Endothelial cell of umbilical vein (primary cell): ENCODE data around the gene ILKAP. TPM values are rescaled to one million over a fixed set of nuclear protein-coding genes. Genes with fewer than 3 reads are reported as not detected.

Experiments
- Bru-seq: library from RNA; stranded (reverse); fragments of 400-500 nt; gene quantifications from one replicate; lab custom pipeline; 2021; lab: Mats Ljungman, UMichigan
- BruChase-seq, 2 experiments: library from RNA; stranded (reverse); fragments of 400-500 nt; gene quantifications; one replicate each; lab custom pipeline; 2021; lab: Mats Ljungman, UMichigan
- BruUV-seq: library from RNA; stranded (reverse); fragments of 400-500 nt; replicated peaks from 2 replicates; lab custom pipeline; 2021; lab: Mats Ljungman, UMichigan
- CTCF ChIA-PET: fragments of 300-600, 350-600 bp; sonication (Branson Sonifier 250); formaldehyde crosslinking; loops from one replicate; lab custom pipeline; 2021; ENCODE audit warnings: antibody characterized with exemption, inconsistent platforms; lab: Charles Lee
- POLR2A ChIA-PET: fragments of 300-600, 350-600 bp; sonication (Branson Sonifier 250); formaldehyde crosslinking; loops from one replicate; lab custom pipeline; 2021; ENCODE audit warnings: antibody characterized with exemption, inconsistent platforms; lab: Charles Lee
- DNase-seq: peaks from one replicate; pipeline ENCODE4 v3.0.0-alpha.2; 2011; ENCODE audit warnings: low read depth, low spot score
- FAIRE-seq: peaks from 2 replicates; lab custom pipeline; 2011; peaks lifted over from hg19 to GRCh38; lab: Jason Lieb, UNC
- H2AFZ ChIP-seq: 2 replicates; pipeline ENCODE4 v1.6.0; 2012; ENCODE audit warnings: low read depth, low read length, control low read depth, inconsistent platforms
- H3K27ac ChIP-seq: 2 replicates; pipeline ENCODE4 v1.5.1; 2011; ENCODE audit warnings: low read depth, mild to moderate bottlenecking, control low read depth, low read length, moderate library complexity; ENCODE audit not compliant: insufficient read depth
- H3K27me3 ChIP-seq, 2 experiments: 2 replicates each; pipeline versions ENCODE4 v1.6.0 to v1.6.1; 2011; ENCODE audit warnings: low read length in 2 of 2, mixed read lengths in 1 of 2; ENCODE audit not compliant: control insufficient read depth in 2 of 2, insufficient read depth in 2 of 2
- H3K36me3 ChIP-seq, 2 experiments: 2 replicates in 1 of 2; 3 replicates in 1 of 2; pipeline ENCODE4 v1.5.1; 2011; ENCODE audit warnings: low read length in 2 of 2, mild to moderate bottlenecking in 1 of 2, moderate library complexity in 1 of 2; ENCODE audit not compliant: control insufficient read depth in 2 of 2, insufficient read depth in 2 of 2; ENCODE audit errors: extremely low read depth in 1 of 2
- H3K4me1 ChIP-seq: 3 replicates; pipeline ENCODE4 v1.5.1; 2011; ENCODE audit warnings: mild to moderate bottlenecking, low read length; ENCODE audit not compliant: control insufficient read depth, insufficient read depth; ENCODE audit errors: extremely low read depth
- H3K4me2 ChIP-seq: 2 replicates; pipeline ENCODE4 v1.6.1; 2011; ENCODE audit warnings: low read length, control low read depth, mixed read lengths; ENCODE audit not compliant: insufficient read depth
- H3K4me3 ChIP-seq, 3 experiments: fragments of 200-600 bp in 1 of 3; sonication (generic), shearing (Covaris generic) in 1 of 3; replicated peaks in 1 of 3; 2 replicates each; pipeline ENCODE4 v1.5.1; 2011 to 2016; ENCODE audit warnings: control low read depth in 3 of 3, low read length in 3 of 3, mild to moderate bottlenecking in 2 of 3, inconsistent platforms in 1 of 3, low read depth in 1 of 3, moderate library complexity in 1 of 3; ENCODE audit not compliant: insufficient read depth in 1 of 3
- H3K79me2 ChIP-seq: 2 replicates; pipeline ENCODE4 v1.6.0; 2012; ENCODE audit warnings: low read length, inconsistent platforms; ENCODE audit not compliant: control insufficient read depth, insufficient read depth
- H3K9ac ChIP-seq: replicated peaks from 2 replicates; pipeline ENCODE3; 2011; ENCODE audit warnings: low read length, control low read depth; ENCODE audit not compliant: insufficient read depth; ENCODE audit errors: extremely low read depth
- H3K9me1 ChIP-seq: replicated peaks from 3 replicates; pipeline ENCODE4 v1.6.0; 2011; ENCODE audit warnings: mild to moderate bottlenecking, low read length; ENCODE audit not compliant: control insufficient read depth, insufficient read depth; ENCODE audit errors: extremely low read depth
- H3K9me3 ChIP-seq: replicated peaks from 2 replicates; pipeline ENCODE4 v1.5.1; 2012; ENCODE audit warnings: low read length, inconsistent platforms; ENCODE audit not compliant: control insufficient read depth, insufficient read depth
- H4K20me1 ChIP-seq: replicated peaks from 2 replicates; pipeline ENCODE3; 2011; ENCODE audit warnings: mild to moderate bottlenecking, low read length; ENCODE audit not compliant: control insufficient read depth, insufficient read depth; ENCODE audit errors: extremely low read depth
- JUN ChIP-seq: IDR thresholded peaks from 2 replicates; pipeline ENCODE4 v1.6.1; 2011; ENCODE audit warnings: borderline replicate concordance, low read depth; ENCODE audit not compliant: insufficient read length, insufficient read depth
- POLR2A ChIP-seq: IDR thresholded peaks from 2 replicates; pipeline ENCODE4 v1.6.1; 2012; ENCODE audit warnings: low read depth, mild to moderate bottlenecking, control low read depth, low read length
- POLR2AphosphoS5 ChIP-seq: IDR thresholded peaks from 2 replicates; pipeline ENCODE4 v1.6.1; 2012; ENCODE audit warnings: low read depth, mild to moderate bottlenecking, control low read depth, low read length, moderate library complexity; ENCODE audit not compliant: insufficient read depth
- dilution Hi-C: fragments of 300-500 bp; cut with MboI; formaldehyde crosslinking; loops from one replicate; pipeline ENCODE4 v1.15.0; 2019; ENCODE audit warnings: low sequenced_read_pairs; ENCODE audit not compliant: extremely low pct_ligation_motif_present
- intact Hi-C: fragments of 100-400 bp; cut with micrococcal nuclease; formaldehyde crosslinking; loops from one replicate; pipeline ENCODE4 v1.10.0; 2022
- long read RNA-seq: library from polyadenylated mRNA; stranded (forward); transcript quantifications from one replicate; pipeline ENCODE4 v2.0.0, GENCODE V29; 2021
- polyA minus RNA-seq, 3 experiments: library from RNA; depleted of rRNA, polyadenylated mRNA; stranded (reverse); fragments of >200 nt; gene quantifications; 1 replicate in 1 of 3; 2 replicates in 2 of 3; pipeline ENCODE4 v1.2.3, GENCODE V29; 2011
- polyA plus RNA-seq, 4 experiments: library from polyadenylated mRNA; depleted of rRNA in 3 of 4; stranded (reverse) in 3 of 4; unstranded in 1 of 4; fragments of >200 nt; gene quantifications; 2 replicates each; pipeline versions ENCODE4 v1.2.1 to v1.2.3, GENCODE V29; 2011 to 2012; ENCODE audit warnings: missing spikeins in 1 of 4
- total RNA-seq: library from RNA; stranded (reverse); gene quantifications from 2 replicates; pipeline ENCODE4 v1.2.3, GENCODE V29; 2021

The ILKAP gene
- total RNA-seq: 47.5 and 49.2 TPM in 2 replicates
- 37.8 and 49.8 TPM in 2 replicates for polyA plus RNA-seq
- 34.5 and 35.5 TPM in 2 replicates for polyA plus RNA-seq (2011; cell fraction: cytosol; rRNA removed)
- 109 and 114 TPM in 2 replicates for polyA plus RNA-seq (2011; cell fraction: nucleus; rRNA removed)
- 24.5 and 32.8 TPM in 2 replicates for polyA plus RNA-seq (2012)
- 42.0 and 47.4 TPM in 2 replicates for polyA minus RNA-seq
- 16.5 TPM for polyA minus RNA-seq (2011; cell fraction: cytosol; rRNA and poly(A)+ RNA removed)
- polyA minus RNA-seq (2011; cell fraction: nucleus; rRNA and poly(A)+ RNA removed): 49.9 and 52.2 TPM in 2 replicates
- percentile 92 among the genes with signal in this experiment for Bru-seq, nascent RNA
- percentile 85 among the genes with signal in this experiment for BruChase-seq, experiment 1, labeled RNA remaining after a 6-hour chase
- percentile 89 among the genes with signal in this experiment for BruChase-seq, experiment 2, labeled RNA remaining after a 2-hour chase
- long read RNA-seq, transcript ILKAP-201 (12 exons, 1,490 nt): major isoform, 59 of 81 reads
- long read RNA-seq, partial matches to known transcripts: 2 of 81 reads
- long read RNA-seq, other reads (novel, unspliced or antisense): 17 of 81 reads

DNA sequence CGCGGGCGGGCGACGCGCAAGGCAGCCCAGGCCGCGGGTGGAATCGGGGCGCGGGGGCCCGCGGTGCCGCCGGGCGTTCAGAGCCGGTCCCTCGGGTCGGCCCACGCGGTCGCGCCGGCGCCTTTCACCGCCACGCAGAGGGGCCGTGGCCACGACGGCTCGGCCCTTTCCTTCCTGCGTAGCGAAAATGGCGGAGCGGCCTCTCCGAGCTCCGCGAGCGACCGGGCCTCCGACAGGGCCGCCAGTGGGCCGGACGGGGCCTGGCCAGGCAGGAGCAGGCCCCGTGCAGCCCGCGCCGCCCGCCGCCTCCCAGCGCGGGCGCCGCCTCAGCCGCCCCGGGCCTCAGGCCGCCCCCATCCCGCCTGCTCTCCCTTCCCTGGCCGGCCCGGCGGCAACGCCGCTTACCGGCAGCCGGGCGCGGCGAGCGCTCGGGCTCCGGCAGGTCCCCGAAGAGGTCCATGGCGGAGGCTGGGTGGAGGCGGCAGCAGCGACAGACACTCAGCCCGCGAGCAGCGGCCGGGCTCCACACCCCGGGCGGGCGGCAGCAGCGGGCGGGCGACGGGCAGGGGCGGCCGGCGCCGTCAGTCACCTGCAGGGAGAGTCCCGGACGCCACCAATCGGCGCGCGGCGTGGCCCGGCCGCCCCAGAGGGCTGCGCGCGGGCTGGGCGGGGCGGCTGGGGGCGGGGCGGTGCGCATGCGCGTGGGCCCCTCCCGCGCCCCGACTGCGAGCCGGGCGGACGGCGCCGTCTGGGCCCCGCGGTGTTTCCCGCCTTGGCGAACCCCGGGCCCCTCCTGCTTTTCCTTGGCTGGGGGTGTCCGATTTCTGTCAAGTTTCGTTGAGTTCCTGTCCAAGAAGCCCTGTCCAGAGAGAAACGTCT, at the start of gene ILKAP:
Gene ILKAP, minus strand, starts transcription at position 602 of the 879 bp plus-strand sequence. Its CDS starts 142 bp downstream, at position 460.
- dilution Hi-C loops: no loop called here
- H3K27ac ChIP-seq: peak within 1 kb of the TSS; percentile 79

More for the DNA sequence above, at the start of gene ILKAP:
- no peaks in the 10 kb centered on the region for H4K20me1 ChIP-seq
- ChIA-PET CTCF (interaction anchor here (0.8 to 2.5 kb wide), 5 partner anchors 12 to 345 kb away, joined by 3 to 21 read pairs (median 3); no protein-coding TSS in a partner anchor), POLR2A (no interaction called here)
- H3K9me3 ChIP-seq: no peaks in the 10 kb centered on the region
- TF ChIP-seq JUN: no peak
- TF ChIP-seq POLR2AphosphoS5: peak; percentile 87
- TF ChIP-seq POLR2A: peak; percentile 90
- peak within 1 kb of the TSS; percentile 81 for H2AFZ ChIP-seq
- peak within 1 kb of the TSS; percentile 84 for H3K4me2 ChIP-seq
- peak; percentile 74 for DNase-seq
- intact Hi-C loops: loop anchor here (1.0 to 2.0 kb wide), 3 partner anchors 34 to 59 kb away; partner anchors contain the start of gene ERFE
- H3K27me3 ChIP-seq: peaks cover 11 to 12% of the 10 kb centered on the region in 2 experiments
- peaks cover 12% of the 10 kb centered on the region for H3K4me1 ChIP-seq
- no peaks in the 10 kb centered on the region for H3K36me3 ChIP-seq
- H3K9ac ChIP-seq: peak within 1 kb of the TSS; percentile 92
- peak; percentile 75 for FAIRE-seq
- peak within 1 kb of the TSS; percentile 83 to 91 (median 87) for H3K4me3 ChIP-seq
- no TSS peak for BruUV-seq
- no peaks in the 10 kb centered on the region for H3K9me1 ChIP-seq
- peaks cover 51% of the 10 kb centered on the region for H3K79me2 ChIP-seq
